CD4-positive, alpha-beta T cell treated with Interleukin-6 at 100 ng/mL for 8 hours (primary cell): ENCODE measurements around the gene PAFAH1B2.
A peak's percentile ranks its signal among the peaks of the same experiment; 100 is the strongest.
"Not testable (repeated sequence)": the region's sequence is repeated elsewhere in the genome, so short reads cannot be mapped to it uniquely, and the experiment has no call there.

ENCODE experiments used
- DNase-seq: peaks from one replicate; pipeline ENCODE4 v3.0.0-alpha.2; 2020; ENCODE audit warnings: mixed read lengths, low spot score

The PAFAH1B2 gene

GRCh38 chr11:117127171-117127901 lies 16.8 kb upstream of the PAFAH1B2 start:
- no peak for DNase-seq

- DNase-seq: no peak
Measured at GRCh38 chr11:117128289-117128688, 15.8 kb upstream of the PAFAH1B2 start.

GRCh38 chr11:117130396-117130795 lies 13.7 kb upstream of the PAFAH1B2 start:
- not testable (repeated sequence) for DNase-seq

- DNase-seq: no peak
Measured at GRCh38 chr11:117130879-117131278, 13.2 kb upstream of the PAFAH1B2 start.

- no peak for DNase-seq
Measured at GRCh38 chr11:117134431-117134830, 9.7 kb upstream of the PAFAH1B2 start.

GRCh38 chr11:117134979-117135378 lies 9.1 kb upstream of the PAFAH1B2 start:
- not testable (repeated sequence) for DNase-seq

- DNase-seq: not testable (repeated sequence)
Measured at GRCh38 chr11:117137223-117138086, 6.6 kb upstream of the PAFAH1B2 start.

- DNase-seq: peak; percentile 8
Measured at GRCh38 chr11:117143390-117143789, 697 bp upstream of the PAFAH1B2 start.

GRCh38 chr11:117144477-117145392 lies 648 bp downstream of the PAFAH1B2 start:
- DNase-seq: peak; percentile 4

- no peak for DNase-seq
Measured at GRCh38 chr11:117145393-117145761, 1.3 kb downstream of the PAFAH1B2 start.

GRCh38 chr11:117146521-117146920 lies 2.4 kb downstream of the PAFAH1B2 start:
- DNase-seq: no peak

GRCh38 chr11:117152066-117152465 lies 8.0 kb downstream of the PAFAH1B2 start:
- DNase-seq: no peak

- DNase-seq: no peak
Measured at GRCh38 chr11:117154468-117154867, 10.4 kb downstream of the PAFAH1B2 start.

- no peak for DNase-seq
Measured at GRCh38 chr11:117157507-117157906, 13.4 kb downstream of the PAFAH1B2 start.

GRCh38 chr11:117159892-117160291 lies 15.8 kb downstream of the PAFAH1B2 start:
- DNase-seq: no peak

GRCh38 chr11:117160826-117161225 lies 16.7 kb downstream of the PAFAH1B2 start:
- DNase-seq: no peak

- no peak for DNase-seq
Measured at GRCh38 chr11:117166491-117166890, 22.4 kb downstream of the PAFAH1B2 start.

GRCh38 chr11:117169736-117170135 lies 25.6 kb downstream of the PAFAH1B2 start:
- DNase-seq: no peak

GRCh38 chr11:117170210-117170609 lies 26.1 kb downstream of the PAFAH1B2 start:
- DNase-seq: no peak

GRCh38 chr11:117171007-117171403 lies 26.9 kb downstream of the PAFAH1B2 start:
- DNase-seq: no peak

GRCh38 chr11:117171404-117172061 lies 27.4 kb downstream of the PAFAH1B2 start:
- no peak for DNase-seq
